Stimulated activated CD8-positive, alpha-beta memory T cell treated with anti-CD3 and anti-CD28 coated beads, Interleukin-2, amount 100 ng/mL, for 1 hour (primary cell): ENCODE results near the gene CCDC174.

Experiments
- DNase-seq, 2 donors: peaks; one replicate each; pipeline ENCODE4 v3.0.0-alpha.2; 2020; ENCODE audit warnings: low read depth in 2 of 2

CCDC174 gene

DNA sequence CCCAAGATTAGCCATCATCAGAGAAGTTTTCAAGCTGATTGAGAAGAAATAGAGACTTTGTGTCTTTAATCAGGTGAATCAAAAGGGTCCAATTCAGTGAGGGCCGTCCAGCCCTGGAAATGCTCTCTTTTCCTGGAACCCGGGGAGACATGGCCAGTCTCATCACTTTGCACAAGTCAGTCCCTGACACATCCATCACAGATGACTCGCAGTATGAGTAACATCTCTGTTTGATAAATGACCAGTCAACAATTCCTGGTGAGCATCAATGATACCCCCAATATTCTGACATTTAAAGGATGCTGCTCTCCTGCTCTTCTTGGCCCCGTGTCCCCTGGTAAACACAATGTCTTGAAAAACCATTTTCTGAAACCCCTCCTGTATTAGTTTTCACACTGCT is 50.1 kb downstream of the CCDC174 start:
- DNase-seq: no peak

DNA sequence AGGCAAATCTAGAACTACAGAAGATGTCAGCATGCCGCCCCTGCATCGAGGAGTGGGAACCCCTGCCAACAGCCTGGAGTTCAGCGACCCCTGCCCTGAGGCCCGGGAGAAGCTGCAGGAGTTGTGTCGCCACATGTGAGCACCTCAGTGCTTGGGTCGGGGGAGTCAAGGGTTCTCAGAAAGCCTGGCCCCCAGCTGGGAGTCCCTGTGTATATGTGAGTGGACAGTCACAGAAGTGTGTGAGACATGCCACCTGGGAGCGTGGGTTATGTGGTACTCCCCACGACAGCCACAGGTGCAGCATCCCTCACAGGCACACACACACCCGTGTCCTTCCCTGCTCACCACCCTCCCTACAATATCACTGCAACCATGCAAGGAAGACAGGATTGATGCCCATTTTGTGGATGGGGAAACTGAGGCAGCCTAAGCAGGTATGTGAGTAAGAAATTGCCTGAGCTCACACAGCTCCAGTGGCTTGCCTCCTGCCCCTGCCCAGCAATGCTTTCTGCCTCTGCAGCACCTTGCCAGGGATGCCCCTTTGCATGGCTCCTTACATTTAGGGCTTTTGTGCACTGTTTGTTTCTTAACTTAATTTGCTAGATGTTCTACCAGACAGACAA is 51.7 kb downstream of the CCDC174 start:
- no peak for DNase-seq

DNA sequence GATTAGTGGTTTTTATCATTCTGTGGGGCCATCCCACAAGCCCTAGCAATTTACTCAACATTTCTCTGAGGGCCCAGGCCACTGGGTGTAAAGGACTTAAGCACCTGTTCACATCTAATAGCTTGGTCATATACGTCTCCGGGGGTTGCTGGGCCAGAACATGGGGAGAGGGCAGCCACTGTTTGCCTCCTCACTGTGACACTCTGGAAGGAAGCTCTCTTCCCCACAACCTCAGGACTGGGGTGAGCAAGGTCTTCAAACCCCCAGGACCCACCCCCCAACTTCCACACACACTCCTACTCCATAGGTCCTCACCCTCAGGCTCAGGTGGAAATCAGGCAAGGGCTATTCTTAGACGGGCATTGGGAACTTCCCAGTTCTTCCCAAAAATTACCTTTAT is 52.2 kb downstream of the CCDC174 start:
- no peak for DNase-seq

DNA sequence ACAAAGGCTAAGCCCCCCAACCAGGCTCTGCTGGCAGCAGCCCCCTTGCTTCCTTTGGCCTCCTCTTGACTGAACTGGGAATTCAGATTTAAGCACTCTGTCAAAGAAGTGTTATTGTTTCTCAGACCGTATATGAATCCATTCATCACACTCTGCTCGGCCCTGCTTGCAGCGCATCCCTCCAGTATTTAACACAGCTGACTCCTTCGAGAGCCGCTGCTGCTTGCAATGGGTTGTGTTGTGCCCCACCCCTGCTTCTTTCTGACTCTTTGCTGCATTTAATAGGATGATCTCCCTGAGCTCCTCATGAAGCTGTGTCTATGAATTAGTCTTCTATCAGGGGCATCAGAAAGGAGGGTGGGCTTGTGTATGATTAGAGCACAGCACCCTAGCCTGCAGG is 54.5 kb downstream of the CCDC174 start:
- DNase-seq: no peak

DNA sequence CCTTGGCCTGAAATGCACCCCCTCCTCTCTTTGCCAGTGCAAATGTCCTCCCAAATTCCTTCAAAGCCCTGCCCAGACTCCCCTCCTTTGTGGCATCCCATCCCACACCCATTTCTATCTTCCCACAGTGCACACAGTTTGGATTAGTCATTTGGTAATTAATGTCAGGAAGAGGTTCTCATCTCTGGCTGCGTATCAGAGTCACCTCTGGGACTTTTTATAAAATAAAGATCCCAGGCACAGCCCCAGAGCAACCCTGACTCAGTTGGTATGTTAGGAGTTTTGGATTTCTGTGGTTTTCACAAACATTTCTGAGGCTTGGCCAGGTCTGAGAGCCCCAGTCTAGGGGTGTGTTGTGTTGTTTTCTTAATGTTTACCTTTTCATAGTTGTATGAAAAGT is 65.0 kb downstream of the CCDC174 start:
- no peak for DNase-seq

DNA sequence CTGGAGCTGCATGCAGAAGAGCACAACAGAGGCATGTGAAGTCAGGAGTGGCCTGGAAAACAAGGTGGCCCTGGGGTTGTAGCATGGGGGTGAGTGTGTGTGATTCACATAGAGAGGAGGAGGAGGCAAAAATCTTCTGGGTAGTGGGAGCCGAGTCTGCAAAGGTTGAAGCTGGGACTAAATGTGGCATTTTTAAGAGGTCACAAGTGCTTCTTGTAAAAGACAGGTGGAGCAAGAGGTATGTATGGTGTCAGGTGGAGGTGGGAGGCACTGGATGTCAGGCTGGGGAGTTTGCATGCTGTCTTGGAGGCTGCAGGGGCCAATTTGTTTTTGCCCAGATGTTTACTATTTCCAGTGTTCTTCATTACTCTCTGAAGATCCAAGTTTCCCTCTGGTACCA is 65.7 kb downstream of the CCDC174 start:
- DNase-seq: no peak

GRCh38 chr3:14718539-14718938 is 67.0 kb downstream of the CCDC174 start:
- DNase-seq: no peak

DNA sequence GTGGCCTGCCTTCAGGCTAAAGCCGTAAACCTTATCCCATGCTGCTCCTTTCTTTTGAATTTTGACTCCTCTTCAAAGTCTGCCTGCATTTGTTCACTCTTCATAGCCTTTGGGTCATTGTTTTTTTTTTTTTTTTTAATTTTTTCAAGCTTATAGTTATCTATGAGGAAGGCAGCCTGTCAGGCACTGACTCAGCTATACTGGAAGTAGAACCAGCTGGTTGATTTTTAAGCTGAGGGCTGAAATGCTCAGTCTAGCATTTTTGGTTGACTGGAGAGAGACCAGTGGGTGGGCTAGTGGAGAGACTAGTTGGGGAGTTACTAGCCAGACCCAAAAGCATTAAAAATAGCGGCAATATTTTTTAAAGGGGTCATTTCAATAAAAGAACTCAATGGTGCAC is 67.4 kb downstream of the CCDC174 start:
- no peak for DNase-seq

GRCh38 chr3:14721126-14721864 is 69.7 kb downstream of the CCDC174 start:
- no peak for DNase-seq
